Measurements from ENCODE around the gene ROPN1L.

ROPN1L gene

GRCh38 chr5:10485142-10485795, 43.6 kb downstream of the ROPN1L start:
- TF ChIP-seq CTCF (IDR thresholded peaks at IDR 0.05) = no peak

- TF ChIP-seq CTCF (IDR thresholded peaks at IDR 0.05) = no peak
Observed at GRCh38 chr5:10485897-10486296, 44.2 kb downstream of the ROPN1L start.

GRCh38 chr5:10486511-10487344, 45.0 kb downstream of the ROPN1L start:
- TF ChIP-seq CTCF (IDR thresholded peaks at IDR 0.05) = no peak

- no peak for TF ChIP-seq CTCF (IDR thresholded peaks at IDR 0.05)
Observed at GRCh38 chr5:10488144-10488543, 46.5 kb downstream of the ROPN1L start.

- TF ChIP-seq CTCF (IDR thresholded peaks at IDR 0.05) = no peak
Observed at GRCh38 chr5:10489810-10490426, 48.2 kb downstream of the ROPN1L start.

- TF ChIP-seq CTCF (IDR thresholded peaks at IDR 0.05) = no peak
Observed at GRCh38 chr5:10490927-10491672, 49.4 kb downstream of the ROPN1L start.

- no peak for TF ChIP-seq CTCF (IDR thresholded peaks at IDR 0.05)
Observed at GRCh38 chr5:10491673-10492026, 50.0 kb downstream of the ROPN1L start.

All from LNCAP (cell line).